Measurements from ENCODE around the gene STK32B.

DNA sequence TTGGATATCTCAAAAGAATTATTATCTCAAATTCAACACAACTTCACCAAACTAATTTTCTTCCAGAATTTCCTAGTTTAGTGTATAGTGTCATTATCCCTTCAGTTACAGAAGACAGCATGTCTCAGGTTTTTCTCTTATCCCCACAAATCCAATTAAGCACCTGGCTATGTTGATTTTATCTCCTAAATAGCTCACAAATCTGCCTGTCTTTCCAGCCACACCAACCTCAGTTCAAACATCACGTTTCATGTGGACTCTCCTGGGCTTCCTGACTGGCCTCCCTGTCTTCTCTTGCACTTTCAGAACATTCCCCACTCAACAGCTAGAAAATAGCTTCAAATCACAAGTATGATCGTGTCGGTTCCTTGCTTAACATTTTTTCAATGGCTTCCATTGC lies 14.8 kb downstream of the STK32B start:
- TF ChIP-seq EGR1 (IDR thresholded peaks at IDR 0.05) (no peak), ZBTB7A (IDR thresholded peaks at IDR 0.05; ENCODE audit: low read depth) (no peak), CREB1 (IDR thresholded peaks at IDR 0.05; ENCODE audit: low read depth) (no peak), EP300 (IDR thresholded peaks at IDR 0.05; ENCODE audit: borderline replicate concordance) (no peak), NFIC (IDR thresholded peaks at IDR 0.05) (no peak), TAF1 (IDR thresholded peaks at IDR 0.05; ENCODE audit: low read depth) (no peak), YY1 (IDR thresholded peaks at IDR 0.05; ENCODE audit: low read depth) (no peak), RAD21 (IDR thresholded peaks at IDR 0.05; ENCODE audit: low read depth) (no peak), CEBPB (IDR thresholded peaks at IDR 0.05) (no peak), TCF12 (IDR thresholded peaks at IDR 0.05; ENCODE audit: low read depth) (no peak)
- TF ChIP-seq, protein P1, sequence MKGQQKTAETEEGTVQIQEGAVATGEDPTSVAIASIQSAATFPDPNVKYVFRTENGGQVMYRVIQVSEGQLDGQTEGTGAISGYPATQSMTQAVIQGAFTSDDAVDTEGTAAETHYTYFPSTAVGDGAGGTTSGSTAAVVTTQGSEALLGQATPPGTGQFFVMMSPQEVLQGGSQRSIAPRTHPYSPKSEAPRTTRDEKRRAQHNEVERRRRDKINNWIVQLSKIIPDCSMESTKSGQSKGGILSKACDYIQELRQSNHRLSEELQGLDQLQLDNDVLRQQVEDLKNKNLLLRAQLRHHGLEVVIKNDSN (IDR thresholded peaks at IDR 0.05) = no peak
- TF ChIP-seq, protein P2, sequence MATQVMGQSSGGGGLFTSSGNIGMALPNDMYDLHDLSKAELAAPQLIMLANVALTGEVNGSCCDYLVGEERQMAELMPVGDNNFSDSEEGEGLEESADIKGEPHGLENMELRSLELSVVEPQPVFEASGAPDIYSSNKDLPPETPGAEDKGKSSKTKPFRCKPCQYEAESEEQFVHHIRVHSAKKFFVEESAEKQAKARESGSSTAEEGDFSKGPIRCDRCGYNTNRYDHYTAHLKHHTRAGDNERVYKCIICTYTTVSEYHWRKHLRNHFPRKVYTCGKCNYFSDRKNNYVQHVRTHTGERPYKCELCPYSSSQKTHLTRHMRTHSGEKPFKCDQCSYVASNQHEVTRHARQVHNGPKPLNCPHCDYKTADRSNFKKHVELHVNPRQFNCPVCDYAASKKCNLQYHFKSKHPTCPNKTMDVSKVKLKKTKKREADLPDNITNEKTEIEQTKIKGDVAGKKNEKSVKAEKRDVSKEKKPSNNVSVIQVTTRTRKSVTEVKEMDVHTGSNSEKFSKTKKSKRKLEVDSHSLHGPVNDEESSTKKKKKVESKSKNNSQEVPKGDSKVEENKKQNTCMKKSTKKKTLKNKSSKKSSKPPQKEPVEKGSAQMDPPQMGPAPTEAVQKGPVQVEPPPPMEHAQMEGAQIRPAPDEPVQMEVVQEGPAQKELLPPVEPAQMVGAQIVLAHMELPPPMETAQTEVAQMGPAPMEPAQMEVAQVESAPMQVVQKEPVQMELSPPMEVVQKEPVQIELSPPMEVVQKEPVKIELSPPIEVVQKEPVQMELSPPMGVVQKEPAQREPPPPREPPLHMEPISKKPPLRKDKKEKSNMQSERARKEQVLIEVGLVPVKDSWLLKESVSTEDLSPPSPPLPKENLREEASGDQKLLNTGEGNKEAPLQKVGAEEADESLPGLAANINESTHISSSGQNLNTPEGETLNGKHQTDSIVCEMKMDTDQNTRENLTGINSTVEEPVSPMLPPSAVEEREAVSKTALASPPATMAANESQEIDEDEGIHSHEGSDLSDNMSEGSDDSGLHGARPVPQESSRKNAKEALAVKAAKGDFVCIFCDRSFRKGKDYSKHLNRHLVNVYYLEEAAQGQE (IDR thresholded peaks at IDR 0.05; ENCODE audit: low read depth) = no peak
- TF ChIP-seq, protein P3, sequence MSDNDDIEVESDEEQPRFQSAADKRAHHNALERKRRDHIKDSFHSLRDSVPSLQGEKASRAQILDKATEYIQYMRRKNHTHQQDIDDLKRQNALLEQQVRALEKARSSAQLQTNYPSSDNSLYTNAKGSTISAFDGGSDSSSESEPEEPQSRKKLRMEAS (IDR thresholded peaks at IDR 0.05) = no peak

Data from Ishikawa (cell line).